Psoas muscle (tissue), 8 donors: ENCODE data around the gene HOMER1. TPM values are rescaled to one million over a fixed set of nuclear protein-coding genes. Genes with fewer than 3 reads are reported as not detected.
A peak's percentile ranks its signal among the peaks of the same experiment; 100 is the strongest.

Source experiments
- ATAC-seq, 4 donors: fragments of 200-7000 bp; cut with Tn5 transposase; one replicate each; pipeline ENCODE4 v1.9.1; 2020; ENCODE audit warnings: moderate library complexity in 3 of 4, mild to moderate bottlenecking in 2 of 4
- DNase-seq, 2 donors: peaks; one replicate each; pipeline ENCODE4 v3.0.0-alpha.2; 2020
- H3K27ac ChIP-seq: fragments of 200-600 bp; one replicate; pipeline ENCODE4 v1.8.0; 2022
- H3K27me3 ChIP-seq, 3 donors: fragments of 200-600 bp in 1 of 3; one replicate each; pipeline versions ENCODE4 v1.6.1 to v1.8.0; 2013 to 2022; ENCODE audit warnings: low read length in 2 of 3, mild to moderate bottlenecking in 2 of 3, moderate library complexity in 1 of 3; ENCODE audit not compliant: insufficient read depth in 3 of 3
- H3K36me3 ChIP-seq, 2 donors: fragments of 200-600 bp in 1 of 2; one replicate each; pipeline versions ENCODE4 v1.6.1 to v1.8.0; 2013 to 2022; ENCODE audit warnings: low read depth in 1 of 2, mild to moderate bottlenecking in 1 of 2, moderate library complexity in 1 of 2; ENCODE audit not compliant: insufficient read depth in 1 of 2
- H3K4me1 ChIP-seq: fragments of 200-600 bp; one replicate; pipeline ENCODE4 v1.8.0; 2022
- H3K4me3 ChIP-seq: fragments of 200-600 bp; one replicate; pipeline ENCODE4 v1.8.0; 2022; ENCODE audit warnings: mild to moderate bottlenecking
- H3K9me3 ChIP-seq: fragments of 200-600 bp; one replicate; pipeline ENCODE4 v1.8.0; 2022
- WGBS, 3 donors: extraction: QIAGEN DNeasy Blood & Tissue Kit; methylation state at CpG; one replicate each; pipeline versions ENCODE4 v1.1.6 to v1.1.7; 2013; 5-methylcytosine and 5-hydroxymethylcytosine counted together
- intact Hi-C, 2 donors: fragments of 100-400 bp; cut with DNase I; formaldehyde crosslinking; loops; one replicate each; pipeline versions ENCODE4 v1.11.0 to v1.14.2; 2022
- polyA plus RNA-seq, 3 donors: library from polyadenylated mRNA; stranded (reverse); fragments of 200-250 nt; gene quantifications; one replicate each; pipeline ENCODE4 v1.2.3, GENCODE V29; 2013
- total RNA-seq, 4 donors: library from RNA; stranded (reverse); fragmentation: NEBNext Ultra II Directional in 2 of 4; extraction: Animal tissue kit (Norgen Biotek cat#: 25700) in 2 of 4; gene quantifications; one replicate each; pipeline versions ENCODE4 v1.2.1 to v1.2.4, GENCODE V29; 2021 to 2023
- TF ChIP-seq, protein P1 (sequence below): fragments of 200-600 bp; IDR thresholded peaks from one replicate; pipeline ENCODE4 v1.8.0; 2022; ENCODE audit warnings: antibody characterized with exemption
- donor health status: healthy with polysubstance abuse.
- donor health status: DM: no; HTN: no; CAD: no; lungs with moderate emphysema.
- donor health status: Bipolar disorder and iron deficiency.
- donor health status: healthy.
- donor health status: DM: yes; HTN: yes; CAD: no.
- donor health status: DM: no; HTN: no; CAD: no.
- donor health status: DM: no; HTN: no; CAD: no.
- donor health status: DM: yes; HTN: yes; CAD: no.

HOMER1 gene
- total and polyA plus RNA-seq, 7 donors: 3.2 to 52.4 (median 34.3) TPM

DNA sequence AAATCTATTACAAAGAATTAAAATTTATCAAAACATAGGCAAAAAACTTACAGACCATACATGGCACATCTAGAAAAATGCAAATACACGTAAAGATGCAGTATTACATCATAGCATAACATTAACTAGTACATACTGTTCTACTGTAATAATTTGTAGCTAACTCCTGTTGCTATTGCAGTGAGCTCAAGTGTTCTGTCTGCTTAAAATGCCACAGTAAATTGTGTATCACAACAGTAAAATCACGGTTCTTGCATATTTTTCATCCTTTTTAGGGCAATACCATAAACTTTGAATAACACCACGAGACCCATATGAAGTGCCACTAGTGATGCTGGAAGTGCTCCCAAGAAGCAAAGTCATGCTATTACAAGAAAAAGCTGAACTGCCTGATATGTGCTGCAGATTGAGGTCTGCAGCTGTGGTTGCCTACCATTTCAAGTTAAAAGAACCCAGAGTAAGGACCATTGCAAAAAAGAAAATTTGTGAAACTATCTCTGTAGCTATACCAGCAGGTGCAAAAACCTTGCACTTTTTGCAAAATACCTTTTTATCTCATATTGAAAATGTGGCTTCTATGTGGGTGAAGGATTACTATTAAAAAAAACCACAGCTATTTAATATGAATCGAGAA, 14.2 kb downstream of the HOMER1 start:
- H3K27me3 ChIP-seq: no peaks in the 10 kb centered on the region
- TF ChIP-seq, protein P1, sequence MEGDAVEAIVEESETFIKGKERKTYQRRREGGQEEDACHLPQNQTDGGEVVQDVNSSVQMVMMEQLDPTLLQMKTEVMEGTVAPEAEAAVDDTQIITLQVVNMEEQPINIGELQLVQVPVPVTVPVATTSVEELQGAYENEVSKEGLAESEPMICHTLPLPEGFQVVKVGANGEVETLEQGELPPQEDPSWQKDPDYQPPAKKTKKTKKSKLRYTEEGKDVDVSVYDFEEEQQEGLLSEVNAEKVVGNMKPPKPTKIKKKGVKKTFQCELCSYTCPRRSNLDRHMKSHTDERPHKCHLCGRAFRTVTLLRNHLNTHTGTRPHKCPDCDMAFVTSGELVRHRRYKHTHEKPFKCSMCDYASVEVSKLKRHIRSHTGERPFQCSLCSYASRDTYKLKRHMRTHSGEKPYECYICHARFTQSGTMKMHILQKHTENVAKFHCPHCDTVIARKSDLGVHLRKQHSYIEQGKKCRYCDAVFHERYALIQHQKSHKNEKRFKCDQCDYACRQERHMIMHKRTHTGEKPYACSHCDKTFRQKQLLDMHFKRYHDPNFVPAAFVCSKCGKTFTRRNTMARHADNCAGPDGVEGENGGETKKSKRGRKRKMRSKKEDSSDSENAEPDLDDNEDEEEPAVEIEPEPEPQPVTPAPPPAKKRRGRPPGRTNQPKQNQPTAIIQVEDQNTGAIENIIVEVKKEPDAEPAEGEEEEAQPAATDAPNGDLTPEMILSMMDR: no peak
- H3K4me3 ChIP-seq: no peak overlapping the region
- no peak overlapping the region for H3K27ac ChIP-seq
- 58 to 85% (median 63%) methylated on average over 4 of the region's 4 CpGs for WGBS, 3 donors
- H3K36me3 ChIP-seq: no peaks in the 10 kb centered on the region
- H3K9me3 ChIP-seq: no peaks in the 10 kb centered on the region
- intact Hi-C loops: no loop called here
- no peak for DNase-seq
- H3K4me1 ChIP-seq: peaks cover 34% of the 10 kb centered on the region
- ATAC-seq: peak in 2 of 4 donors; percentile 62 to 69

DNA sequence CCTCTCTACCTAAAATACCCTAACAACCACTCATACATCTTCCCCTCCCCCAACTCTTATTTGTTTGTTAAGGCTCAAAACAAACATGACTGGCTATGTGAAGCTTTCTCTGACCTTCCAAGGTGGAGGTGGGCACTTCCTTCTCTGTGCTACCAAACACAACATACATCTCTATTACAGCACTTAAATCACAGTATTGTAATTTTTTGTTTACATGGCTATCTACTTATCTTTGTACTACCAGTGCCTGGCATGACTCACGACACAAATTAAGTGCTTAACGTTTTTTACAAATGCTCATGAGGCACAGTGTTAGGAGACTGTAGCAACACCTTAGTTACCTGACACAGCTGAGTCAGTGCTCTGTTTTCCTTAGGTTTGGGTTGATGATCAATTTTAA, 18.6 kb downstream of the HOMER1 start:
- peak overlapping the region; percentile 34 for H3K27ac ChIP-seq

DNA sequence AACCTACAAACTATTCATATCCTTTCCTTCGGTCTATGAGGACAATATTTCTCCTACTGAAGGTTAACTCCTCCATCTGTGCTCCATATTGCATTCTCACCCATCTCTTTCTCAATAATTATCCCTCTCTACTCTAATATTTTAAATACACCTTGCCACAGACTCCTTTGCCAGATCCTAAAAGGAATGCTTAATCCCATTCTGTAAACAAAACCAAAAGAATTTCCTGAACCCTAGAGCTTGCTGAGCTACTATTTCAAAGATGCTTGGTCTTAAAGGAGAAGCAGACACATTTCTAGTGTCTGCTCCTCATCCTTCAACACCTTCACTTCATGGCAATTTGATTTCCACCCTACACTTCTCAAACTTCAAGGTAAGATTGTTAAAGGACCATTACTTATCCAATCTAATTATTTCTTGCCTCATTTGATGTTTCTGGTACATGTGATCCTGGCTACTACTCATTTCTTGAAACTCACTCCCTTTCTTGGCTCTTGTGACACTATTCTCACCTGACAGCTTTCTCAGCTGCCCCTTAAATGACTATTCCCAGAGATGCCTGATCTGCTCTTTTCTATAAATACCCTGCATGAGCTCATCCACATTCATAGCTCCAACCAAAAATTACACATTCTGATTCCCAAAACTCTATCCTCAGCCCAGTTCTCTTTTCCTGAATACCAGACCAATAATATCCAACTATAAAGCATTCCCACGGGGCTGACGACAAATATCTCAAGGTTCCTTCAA, 20.2 kb downstream of the HOMER1 start:
- no peaks in the 10 kb centered on the region for H3K9me3 ChIP-seq
- 68 to 88% (median 69%) methylated on average over 3 of the region's 3 CpGs for WGBS, 3 donors
- H3K4me3 ChIP-seq: no peak overlapping the region
- peaks cover 43% of the 10 kb centered on the region for H3K4me1 ChIP-seq
- H3K36me3 ChIP-seq: no peaks in the 10 kb centered on the region
- peak overlapping the region; percentile 74 for H3K27ac ChIP-seq
- intact Hi-C loops: no loop called here
- H3K27me3 ChIP-seq: no peaks in the 10 kb centered on the region
- TF ChIP-seq, protein P1: no peak
- DNase-seq (no peak), ATAC-seq (peak; percentile 37 to 63 (median 56))

More for the DNA sequence above, 18.6 kb downstream of the HOMER1 start:
- H3K4me1 ChIP-seq: peaks cover 38% of the 10 kb centered on the region
- TF ChIP-seq, protein P1: no peak
- no peaks in the 10 kb centered on the region for H3K36me3 ChIP-seq
- WGBS, 3 donors: 29 to 47% (median 31%) methylated on average over 2 of the region's 2 CpGs
- H3K4me3 ChIP-seq: no peak overlapping the region
- intact Hi-C loops: no loop called here
- ATAC-seq (peak in 3 of 4 donors; percentile 31 to 38 (median 34)), DNase-seq (no peak)
- H3K27me3 ChIP-seq: no peaks in the 10 kb centered on the region
- H3K9me3 ChIP-seq: no peaks in the 10 kb centered on the region

DNA sequence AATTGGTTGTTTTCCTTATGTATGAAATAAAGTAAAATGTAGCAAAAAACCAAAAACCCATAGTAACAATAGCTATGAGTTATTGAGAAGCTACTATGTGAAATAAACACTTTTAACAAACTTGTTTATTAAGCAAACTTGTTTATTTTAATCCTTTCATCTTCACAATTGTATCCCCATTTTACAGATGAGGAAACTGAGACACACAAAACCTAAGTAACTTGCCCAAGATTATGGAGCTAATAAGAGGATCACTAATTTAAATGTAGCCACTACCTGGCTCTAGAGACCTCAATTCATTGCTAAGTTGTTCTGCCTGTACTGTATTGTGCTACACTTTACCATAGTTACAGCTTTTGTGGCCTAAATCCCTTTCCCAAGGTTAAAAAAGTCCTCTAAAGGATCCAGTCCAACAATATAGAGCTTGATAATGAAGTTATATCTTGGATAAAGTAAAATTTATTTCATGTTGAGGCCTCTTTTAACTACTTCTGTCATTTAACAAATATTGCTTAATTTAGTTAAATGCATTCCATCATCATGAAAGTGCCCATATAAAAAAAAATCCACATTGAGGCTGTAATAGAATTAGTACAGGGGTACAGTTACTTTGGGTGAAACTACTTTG, 22.1 kb downstream of the HOMER1 start:
- Histone ChIP-seq H3K9me3 (no peaks in the 10 kb centered on the region), H3K36me3 (no peaks in the 10 kb centered on the region), H3K27me3 (no peaks in the 10 kb centered on the region), H3K4me3 (no peak overlapping the region), H3K4me1 (peaks cover 44% of the 10 kb centered on the region), H3K27ac (peak overlapping the region; percentile 77)
- TF ChIP-seq, protein P1: no peak
- ATAC-seq: no peak
- no peak for DNase-seq
- intact Hi-C loops: no loop called here
